ENCODE results near the gene LHX3.
"Not testable (repeated sequence)": the region's sequence is repeated elsewhere in the genome, so short reads cannot be mapped to it uniquely, and the experiment has no call there.

Gene LHX3

DNA sequence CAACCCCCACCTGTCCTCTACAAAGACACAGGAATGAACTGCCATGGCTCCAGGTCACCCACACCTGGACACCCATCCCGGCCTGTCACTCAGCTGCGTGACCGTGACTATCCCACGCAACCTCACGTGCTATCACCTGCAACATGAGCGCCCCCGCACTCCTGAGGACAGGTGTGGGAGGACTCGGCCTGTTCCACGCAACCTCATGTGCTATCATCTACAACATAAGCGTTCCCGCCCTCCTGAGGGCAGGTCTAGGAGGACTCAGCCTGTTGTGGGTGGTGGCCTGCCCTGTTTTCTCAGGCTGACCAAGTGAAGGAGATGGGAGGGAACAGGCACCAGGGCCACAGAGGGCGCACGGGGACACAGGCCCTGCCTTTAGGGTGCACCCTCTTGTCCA lies 36.6 kb upstream of the LHX3 start:
- DNase-seq = no peak

- DNase-seq = no peak
These were observed 36.0 kb upstream of the LHX3 start for GRCh38 chr9:136240941-136241340.

GRCh38 chr9:136239983-136240330 lies 35.0 kb upstream of the LHX3 start:
- DNase-seq = no peak

DNA sequence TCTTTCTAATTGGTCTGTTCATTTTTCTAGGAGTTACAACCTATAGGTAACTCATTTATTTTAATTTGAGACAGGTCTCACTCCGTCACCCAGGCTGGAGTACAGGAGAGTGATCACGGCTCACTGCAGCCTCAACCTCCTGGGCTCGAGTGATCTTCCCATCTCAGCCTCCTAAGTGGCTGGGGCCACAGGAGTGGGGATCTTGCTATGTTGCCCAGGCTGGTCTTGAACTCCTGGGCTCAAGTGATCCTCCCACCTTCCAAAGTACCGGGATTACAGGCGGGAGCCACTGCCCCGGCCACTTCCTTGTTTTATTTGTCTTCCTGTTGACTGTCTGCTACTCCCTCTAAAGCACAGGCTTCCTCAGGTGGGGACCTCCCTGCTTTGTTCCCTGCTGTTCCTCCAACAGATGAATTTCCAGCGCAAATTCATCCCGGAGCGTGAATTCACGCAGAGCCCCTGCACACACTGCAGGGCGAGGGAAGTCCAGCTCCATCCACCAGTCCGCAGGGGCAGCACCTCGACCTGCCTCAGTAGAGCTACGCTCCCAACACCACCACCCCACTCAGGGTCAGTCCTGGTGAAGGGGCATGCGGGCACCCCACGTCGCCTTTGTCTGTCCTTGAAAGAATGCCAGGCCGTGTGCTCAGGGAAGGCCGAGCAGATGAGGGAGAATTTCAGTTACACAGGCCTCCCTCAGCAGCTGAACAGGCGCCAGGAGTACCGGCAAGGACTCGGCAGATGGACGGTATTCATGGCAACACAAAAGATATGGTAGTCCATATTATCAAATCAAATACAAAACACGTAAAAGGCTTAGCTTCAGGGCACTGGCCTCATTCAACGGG lies 34.4 kb upstream of the LHX3 start:
- no peak for DNase-seq

- no peak for DNase-seq
These were observed 33.4 kb upstream of the LHX3 start for GRCh38 chr9:136238342-136238732.

GRCh38 chr9:136237486-136238341 lies 32.8 kb upstream of the LHX3 start:
- DNase-seq = no peak

GRCh38 chr9:136236471-136237410 lies 31.8 kb upstream of the LHX3 start:
- not testable (repeated sequence) for DNase-seq

DNA sequence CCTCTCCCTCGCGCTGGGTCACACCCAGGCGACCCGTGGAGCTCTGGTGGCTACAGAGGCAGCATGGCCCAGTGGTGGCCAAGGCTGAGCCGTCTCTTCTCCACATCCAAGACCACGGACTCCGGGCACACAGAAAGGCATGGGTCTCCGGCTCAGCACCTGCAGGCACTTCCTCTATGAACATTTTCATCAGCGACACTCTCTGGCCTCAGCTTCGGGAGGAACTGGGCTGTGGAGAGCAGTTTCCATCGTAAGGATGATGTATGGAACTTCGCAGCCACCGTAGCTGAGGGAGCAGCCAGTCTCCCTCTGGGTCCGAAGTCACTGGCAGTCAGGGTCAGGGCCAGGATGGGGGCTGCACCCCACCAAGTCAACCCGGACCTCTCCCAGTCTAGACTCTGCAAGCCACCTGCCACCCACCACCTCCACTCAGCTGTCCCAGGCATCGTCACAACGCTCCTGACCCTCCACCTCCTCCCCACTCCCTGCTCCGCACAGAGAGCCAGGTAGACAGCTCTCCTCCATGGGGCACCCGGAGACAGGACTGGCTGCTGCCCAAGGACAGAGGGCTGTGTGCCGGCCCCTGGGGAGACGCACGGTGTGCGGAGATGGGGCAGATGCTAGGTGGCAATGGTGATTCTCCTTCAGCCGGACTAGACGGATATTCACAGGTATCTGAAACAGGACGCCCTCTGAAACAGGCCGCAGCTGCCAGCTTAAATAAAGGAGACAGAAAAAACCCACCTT lies 31.0 kb upstream of the LHX3 start:
- no peak for DNase-seq

DNA sequence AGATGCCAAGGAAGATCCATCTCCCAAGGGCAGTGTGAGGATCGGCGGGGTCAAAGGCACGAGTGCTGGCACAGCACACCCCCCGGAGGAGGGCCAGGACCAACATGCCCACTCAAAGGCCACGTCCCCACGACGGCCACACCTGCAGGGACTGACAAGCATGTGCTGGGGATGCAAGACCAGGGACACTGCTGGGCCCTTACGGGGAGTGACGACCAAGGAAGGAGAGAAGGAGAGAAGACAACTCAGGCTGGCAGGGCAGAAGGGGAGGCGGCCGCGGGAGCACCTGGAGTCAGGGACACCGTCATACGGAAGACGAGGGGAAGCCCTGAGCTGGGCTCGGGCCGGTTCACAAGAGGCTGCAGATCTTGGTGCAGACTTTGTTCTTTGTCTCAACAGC lies 30.2 kb upstream of the LHX3 start:
- no peak for DNase-seq

DNA sequence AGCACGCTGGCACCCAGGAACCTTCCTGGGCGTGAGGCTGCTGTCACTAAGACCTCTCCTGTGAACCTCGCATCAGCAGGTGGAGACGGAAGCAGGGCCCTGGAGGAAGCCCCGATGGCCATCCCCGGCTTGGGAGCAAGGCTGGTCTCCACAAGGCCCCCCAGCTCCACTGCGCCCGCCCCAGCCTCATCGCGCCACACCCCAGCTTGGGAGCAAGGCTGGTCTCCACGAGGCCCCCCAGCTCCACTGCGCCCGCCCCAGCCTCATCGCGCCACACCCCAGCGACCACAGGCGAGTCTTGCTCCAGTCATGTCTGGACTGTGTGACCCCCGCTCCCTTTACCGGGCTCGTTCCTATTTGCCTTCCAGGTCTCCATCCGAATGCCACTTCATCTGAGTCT lies 29.7 kb upstream of the LHX3 start:
- DNase-seq = no peak

DNA sequence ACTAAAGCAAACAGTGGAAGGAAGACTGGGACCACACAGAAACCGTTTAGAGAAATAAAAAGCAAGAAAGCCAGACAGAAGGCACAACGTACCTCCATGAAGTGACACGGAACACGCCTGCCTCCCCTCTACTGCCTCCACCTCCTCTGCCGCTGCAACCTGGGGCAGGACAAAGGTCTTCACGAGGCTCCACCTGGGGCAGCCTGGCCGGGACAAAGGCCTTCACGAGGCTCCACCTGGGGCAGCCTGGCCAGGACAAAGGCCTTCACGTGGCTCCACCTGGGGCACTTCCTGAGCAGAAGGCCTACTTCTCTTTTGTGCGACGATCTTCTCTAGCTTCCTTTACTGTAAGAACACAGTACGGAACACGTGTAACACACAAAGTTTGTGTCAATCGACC lies 28.9 kb upstream of the LHX3 start:
- DNase-seq = no peak

DNA sequence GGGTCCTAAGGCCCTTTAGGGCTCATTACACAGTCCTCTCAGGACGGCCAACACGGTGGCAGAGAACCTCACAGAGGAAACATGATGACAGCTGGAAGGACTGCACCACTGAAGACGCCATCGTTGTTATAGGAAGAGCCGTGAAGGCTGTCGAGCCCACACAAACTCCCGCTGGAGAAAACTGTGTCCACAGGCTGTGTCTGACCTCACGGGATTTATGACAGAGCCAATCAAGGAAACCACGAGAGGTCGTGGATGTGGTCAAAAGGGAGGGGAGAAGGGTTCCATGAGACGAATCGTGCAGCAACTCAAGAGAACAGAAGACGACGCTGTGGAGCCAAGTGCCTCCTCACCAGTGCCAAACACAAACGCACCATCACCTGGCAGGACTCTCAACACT lies 28.5 kb upstream of the LHX3 start:
- DNase-seq = no peak

DNA sequence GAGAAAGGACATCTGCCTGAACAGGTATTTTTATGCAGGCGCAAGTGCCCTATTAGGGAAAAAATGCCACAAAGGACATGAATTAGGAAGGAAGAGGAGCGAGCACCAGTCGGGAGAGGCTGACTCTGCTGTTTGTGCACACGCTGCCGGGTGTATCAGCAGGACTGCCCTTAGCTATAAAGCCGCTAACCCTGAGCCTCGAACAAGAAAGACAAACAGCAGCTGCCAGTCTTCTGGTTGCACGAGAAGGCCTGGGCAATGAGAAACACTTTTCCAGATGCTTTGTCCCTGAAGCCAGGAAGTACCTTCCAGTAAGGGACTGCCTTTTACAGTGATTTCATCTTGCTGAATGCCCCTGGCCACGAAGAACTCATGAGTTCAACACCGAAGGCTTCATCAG lies 28.0 kb upstream of the LHX3 start:
- no peak for DNase-seq

DNA sequence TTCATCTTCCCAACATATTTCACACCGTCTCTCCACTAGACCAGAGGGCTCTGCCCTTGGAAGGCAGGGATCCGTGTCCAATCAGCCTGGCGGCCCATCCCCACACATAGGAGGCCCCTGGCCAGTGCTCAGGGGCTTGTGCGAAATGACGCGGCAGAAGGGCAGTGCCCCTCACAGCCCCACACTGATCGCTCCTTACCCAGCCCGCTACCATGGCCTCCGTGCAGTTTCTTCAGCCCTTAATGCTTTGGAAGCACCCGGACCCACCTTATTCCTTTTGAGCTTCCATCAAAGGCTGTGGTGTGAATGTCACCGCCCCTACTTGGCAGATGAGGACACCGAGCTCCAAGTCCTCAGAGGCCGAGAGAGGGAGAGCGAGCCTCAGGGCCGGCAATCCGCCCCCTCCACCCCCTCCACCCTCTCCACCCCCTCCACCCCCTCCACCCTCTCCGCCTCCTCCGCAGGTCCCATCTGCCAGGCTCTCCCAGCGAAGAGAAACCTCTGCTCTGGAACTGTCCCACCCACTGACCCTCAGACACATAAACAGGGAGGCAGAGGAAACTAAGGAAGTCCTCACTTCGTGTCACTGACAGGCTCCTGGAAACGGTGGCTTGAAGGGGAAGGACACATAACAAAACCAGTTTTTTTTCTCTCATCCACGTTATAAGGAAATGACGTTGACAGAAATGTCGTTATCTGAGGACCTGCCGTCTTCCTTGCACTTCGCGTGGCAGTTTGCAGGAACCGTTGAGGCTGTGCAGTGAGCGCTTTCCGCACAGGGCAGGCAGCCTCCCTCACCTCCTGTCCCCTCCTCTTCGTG lies 26.8 kb upstream of the LHX3 start:
- no peak for DNase-seq

GRCh38 chr9:136230773-136231172 lies 25.8 kb upstream of the LHX3 start:
- no peak for DNase-seq

- DNase-seq = no peak
These were observed 25.4 kb upstream of the LHX3 start for GRCh38 chr9:136230365-136230764.

- no peak for DNase-seq
These were observed 24.5 kb upstream of the LHX3 start for GRCh38 chr9:136229096-136230065.

DNA sequence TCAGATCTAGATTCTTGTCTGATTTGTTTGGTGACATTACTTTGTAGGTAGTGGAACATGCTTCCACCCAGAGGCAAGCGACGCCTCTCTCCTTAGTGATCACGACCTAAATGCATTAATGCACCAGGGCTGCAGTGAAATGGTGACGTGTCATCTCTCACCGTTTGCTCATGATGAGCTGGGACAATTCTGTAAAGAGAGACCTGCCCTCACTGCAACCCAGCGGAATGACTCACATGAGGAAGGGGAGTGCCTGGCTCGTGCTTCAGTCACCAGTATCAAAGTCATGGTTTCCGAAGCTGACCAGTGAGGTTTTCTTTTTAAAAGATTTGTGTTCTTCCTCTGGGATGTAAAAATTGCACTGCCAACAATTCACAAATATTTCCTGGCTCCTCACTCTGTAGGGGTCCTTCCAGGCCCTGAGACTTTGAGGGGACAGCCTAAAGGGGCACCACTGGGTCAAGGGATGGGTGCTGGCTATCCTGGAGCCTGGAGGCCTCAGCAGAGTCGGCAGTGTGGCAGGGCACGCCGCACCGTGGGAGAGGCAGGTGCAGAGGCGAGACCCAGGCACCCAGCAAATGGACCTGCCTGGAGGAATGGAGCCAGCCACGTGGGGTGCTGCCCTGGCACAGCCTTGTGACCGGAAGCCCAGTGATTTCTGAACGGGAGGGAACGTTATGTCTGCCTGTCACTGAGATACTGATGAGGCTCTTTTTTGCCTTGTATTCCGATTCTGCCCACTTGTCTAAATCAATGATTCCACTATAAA lies 23.4 kb upstream of the LHX3 start:
- no peak for DNase-seq

DNA sequence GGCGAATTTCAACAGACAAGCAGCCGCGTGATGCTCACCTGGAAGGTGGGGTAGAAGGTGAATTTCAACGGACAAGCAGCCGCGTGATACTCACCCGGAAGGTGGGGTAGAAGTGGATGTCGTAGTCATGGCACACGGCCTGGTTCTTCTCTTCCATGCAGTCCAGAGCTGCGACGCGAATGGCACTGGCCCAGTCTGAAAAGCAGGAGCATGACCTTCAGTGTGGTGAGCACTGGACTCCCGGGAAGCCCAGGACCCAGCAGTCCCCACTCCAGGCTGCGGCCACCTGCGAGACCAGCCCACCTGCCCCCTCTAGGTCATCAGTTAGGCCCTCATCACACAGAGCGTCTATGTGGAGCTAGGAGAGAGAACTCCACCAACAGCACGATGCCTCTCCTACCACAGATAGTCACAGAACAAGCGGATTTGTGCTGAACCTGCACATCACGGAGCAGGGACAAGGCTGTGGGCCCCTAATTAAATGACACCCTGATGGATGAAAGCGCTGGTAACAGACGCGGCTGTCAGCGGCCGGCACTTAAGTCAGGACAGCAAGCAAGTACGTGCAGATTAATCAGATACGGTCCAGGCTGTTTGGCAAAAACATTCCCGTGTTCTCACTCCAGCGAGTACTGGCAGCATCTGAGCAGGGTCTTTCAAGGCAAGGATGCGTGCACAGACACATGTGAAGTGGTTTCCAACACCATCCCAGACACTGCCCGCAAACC lies 21.9 kb upstream of the LHX3 start:
- no peak for DNase-seq
